HepG2 (cell line): ENCODE data around the gene PTPN2.

Experiments used
- CTCF ChIP-seq: sonication (generic); formaldehyde crosslinking; IDR thresholded peaks from 2 replicates; pipeline ENCODE4 v1.5.0; 2020; ENCODE audit warnings: mild to moderate bottlenecking, missing genetic modification reagents, moderate library complexity
- MXI1 ChIP-seq: IDR thresholded peaks from 3 replicates; pipeline ENCODE4 v1.6.1; 2012; ENCODE audit warnings: low read depth, low read length, inconsistent platforms, borderline replicate concordance
- NCOA1 ChIP-seq: sonication (generic); formaldehyde crosslinking; IDR thresholded peaks from 2 replicates; pipeline ENCODE4 v1.9.0; 2021; ENCODE audit warnings: missing genetic modification reagents
- NR3C1 ChIP-seq: sonication (generic); formaldehyde crosslinking; IDR thresholded peaks from 2 replicates; pipeline ENCODE4 v1.4.0; 2020; ENCODE audit warnings: missing genetic modification reagents
- POLR2G ChIP-seq: fragments of 200-400 bp; formaldehyde crosslinking; IDR thresholded peaks from 2 replicates; pipeline ENCODE4 v1.6.1; 2018; ENCODE audit warnings: mild to moderate bottlenecking, low read depth, low read length, moderate library complexity
- SAFB2 ChIP-seq: sonication (generic); formaldehyde crosslinking; IDR thresholded peaks from 2 replicates; pipeline ENCODE4 v1.5.1; 2020; ENCODE audit warnings: missing genetic modification reagents, low read depth, mild to moderate bottlenecking, borderline replicate concordance
- SOX6 ChIP-seq, 2 experiments: fragments of 450-650 bp in 1 of 2; sonication (generic) in 1 of 2; formaldehyde crosslinking in 1 of 2; IDR thresholded peaks; 2 replicates each; pipeline versions ENCODE4 v1.4.0 to v1.6.1; 2017 to 2020; ENCODE audit warnings: antibody characterized with exemption in 1 of 2, mild to moderate bottlenecking in 1 of 2, missing genetic modification reagents in 1 of 2
- ZBTB20 ChIP-seq: sonication (generic); formaldehyde crosslinking; IDR thresholded peaks from 2 replicates; pipeline ENCODE4 v1.8.1; 2023; ENCODE audit warnings: missing genetic modification reagents, low read depth, mild to moderate bottlenecking, borderline replicate concordance
- ZBTB33 ChIP-seq: sonication (generic); formaldehyde crosslinking; IDR thresholded peaks from 2 replicates; pipeline ENCODE4 v1.4.0; 2020; ENCODE audit warnings: missing genetic modification reagents
- ZNF136 ChIP-seq: sonication (generic); formaldehyde crosslinking; IDR thresholded peaks from 2 replicates; pipeline ENCODE4 v1.8.1; 2022; ENCODE audit warnings: low read depth, mild to moderate bottlenecking, moderate library complexity, missing genetic modification reagents
- ZNF720 ChIP-seq: sonication (generic); formaldehyde crosslinking; IDR thresholded peaks from 2 replicates; pipeline ENCODE4 v1.4.0; 2020; ENCODE audit warnings: missing genetic modification reagents
- ZNF776 ChIP-seq: sonication (generic); formaldehyde crosslinking; IDR thresholded peaks from 2 replicates; pipeline ENCODE4 v1.4.0; 2020; ENCODE audit warnings: mild to moderate bottlenecking, missing genetic modification reagents

- TF ChIP-seq ZNF136 (CRISPR knock-in tag) (no peak), NCOA1 (CRISPR knock-in tag) (no peak), NR3C1 (CRISPR knock-in tag) (no peak), ZBTB33 (CRISPR knock-in tag) (no peak), ZBTB20 (CRISPR knock-in tag) (no peak), SAFB2 (CRISPR knock-in tag) (no peak), POLR2G (no peak), ZNF776 (no peak), SOX6 (IDR thresholded peaks at IDR 0.05) (no peak), SOX6 (CRISPR knock-in tag; IDR thresholded peaks at IDR 0.05) (no peak), MXI1 (no peak), CTCF (CRISPR knock-in tag) (no peak), ZNF720 (CRISPR knock-in tag) (no peak)
Observed at GRCh38 chr18:12891561-12891960, 7.5 kb upstream of the PTPN2 start.
